HUES64 (cell line): Measurements from ENCODE around the gene PTN.
"Not testable (repeated sequence)": the region's sequence is repeated elsewhere in the genome, so short reads cannot be mapped to it uniquely, and the experiment has no call there.

ENCODE experiments used
- H3K27ac ChIP-seq: 2 replicates; pipeline ENCODE4 v1.7.0; 2013; ENCODE audit warnings: low read depth, low read length, inconsistent platforms
- H3K27me3 ChIP-seq: 2 replicates; pipeline ENCODE4 v1.6.1; 2013; ENCODE audit warnings: mild to moderate bottlenecking, low read length; ENCODE audit not compliant: insufficient read depth
- H3K36me3 ChIP-seq: 2 replicates; pipeline ENCODE4 v1.6.1; 2013; ENCODE audit warnings: mild to moderate bottlenecking, low read length; ENCODE audit not compliant: insufficient read depth
- H3K4me1 ChIP-seq: 2 replicates; pipeline ENCODE4 v1.6.1; 2013; ENCODE audit warnings: mild to moderate bottlenecking, low read length, moderate library complexity; ENCODE audit not compliant: insufficient read depth
- H3K4me3 ChIP-seq: 2 replicates; pipeline ENCODE4 v1.5.1; 2013; ENCODE audit warnings: mild to moderate bottlenecking, low read length, moderate library complexity
- H3K9ac ChIP-seq: 2 replicates; pipeline ENCODE4 v1.6.1; 2013; ENCODE audit warnings: mild to moderate bottlenecking, low read depth, low read length
- H3K9me3 ChIP-seq: 2 replicates; pipeline ENCODE4 v1.6.1; 2013; ENCODE audit warnings: low read depth, low read length; ENCODE audit not compliant: insufficient read depth
- WGBS: fragments of 150-250, 120-280 bp; methylation state at CpG from one replicate; pipeline ENCODE4 v1.1.7; 2013; ENCODE audit warnings: missing lambda C conversion rate; 5-methylcytosine and 5-hydroxymethylcytosine counted together

PTN gene

DNA sequence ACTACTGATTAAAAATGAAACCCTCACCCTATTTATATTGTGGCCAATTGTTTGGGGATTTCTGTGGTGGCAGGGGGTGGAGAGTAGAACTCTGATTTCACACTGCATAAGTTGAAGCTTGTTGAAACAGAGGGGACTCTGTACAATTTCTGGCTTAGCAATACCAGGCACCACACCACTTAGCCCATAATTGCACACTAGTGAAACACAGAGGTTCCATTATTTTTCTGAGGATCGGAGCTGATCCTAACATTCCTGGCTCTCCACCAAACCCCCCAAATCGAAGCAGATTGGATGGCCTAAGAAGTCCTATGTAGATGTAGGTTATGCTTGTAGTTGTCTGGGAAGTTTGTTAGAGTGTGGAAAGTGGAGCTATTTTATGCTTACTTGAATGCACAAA is 47.0 kb downstream of the PTN start:
- H3K4me3 ChIP-seq: no peak overlapping the region
- WGBS: 100% methylated on average over 2 of the region's 2 CpGs
- H3K9me3 ChIP-seq: no peaks in the 10 kb centered on the region
- no peak overlapping the region for H3K9ac ChIP-seq
- H3K4me1 ChIP-seq: peaks cover 6% of the 10 kb centered on the region; the same call in 1 of the 2 replicates
- H3K36me3 ChIP-seq: peaks cover 2% of the 10 kb centered on the region; the same call in 1 of the 2 replicates
- no peaks in the 10 kb centered on the region for H3K27me3 ChIP-seq
- H3K27ac ChIP-seq: no peak overlapping the region

DNA sequence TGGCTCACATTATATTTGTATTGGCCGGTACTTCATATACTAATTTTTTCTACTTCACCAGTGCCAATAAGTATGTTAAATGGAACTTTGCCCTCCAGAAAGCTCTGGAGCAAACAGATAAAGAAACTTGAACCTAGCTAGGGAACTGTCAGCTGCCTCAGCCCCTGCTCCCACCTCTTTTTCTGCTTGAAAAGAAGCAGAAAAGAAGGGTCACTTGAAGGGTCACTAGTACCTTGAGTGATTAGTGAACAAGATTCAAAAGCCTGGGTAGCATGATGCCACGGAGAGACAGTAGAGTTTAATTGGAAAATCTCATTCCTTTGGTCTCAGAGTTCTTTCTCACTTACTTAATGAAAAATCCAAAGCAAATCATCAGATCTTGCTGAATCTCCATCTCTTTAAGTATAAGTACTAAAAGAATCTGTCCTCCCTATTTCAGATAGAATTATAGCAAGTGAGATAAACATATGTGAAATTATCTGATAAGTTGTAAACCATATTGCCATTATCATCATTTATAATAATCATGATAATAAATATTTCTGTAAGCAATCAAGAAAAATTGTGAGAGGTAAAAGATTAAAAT is 47.7 kb downstream of the PTN start:
- Histone ChIP-seq H3K4me3 (no peak overlapping the region), H3K9me3 (no peaks in the 10 kb centered on the region), H3K4me1 (peaks cover 6% of the 10 kb centered on the region; the same call in 1 of the 2 replicates), H3K9ac (no peak overlapping the region), H3K27me3 (no peaks in the 10 kb centered on the region), H3K27ac (no peak overlapping the region), H3K36me3 (peaks cover 9% of the 10 kb centered on the region; the same call in 1 of the 2 replicates)
- WGBS: 100% methylated on average over 2 of the region's 2 CpGs

DNA sequence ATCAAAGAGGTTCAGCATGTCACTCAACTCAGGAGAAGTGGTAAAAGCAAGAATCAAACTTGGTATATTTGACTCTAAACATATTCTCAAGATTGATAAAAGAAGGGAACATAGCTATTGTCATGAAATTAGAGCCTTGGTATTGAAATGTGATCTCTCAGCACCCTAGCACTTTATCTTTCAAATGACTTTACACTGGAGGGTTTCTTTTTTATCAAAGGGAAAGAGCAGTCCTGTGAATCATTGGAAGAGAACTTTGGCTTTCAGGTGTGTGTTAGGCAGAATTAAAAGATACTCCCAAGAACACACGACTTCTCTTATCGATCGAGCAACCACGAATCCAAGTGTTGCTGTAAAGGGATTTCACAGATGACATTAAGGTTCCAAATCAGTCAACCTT is 54.4 kb downstream of the PTN start:
- peaks cover 11% of the 10 kb centered on the region; the same call in 1 of the 2 replicates for H3K9me3 ChIP-seq
- WGBS: 82% methylated on average over 4 of the region's 4 CpGs
- H3K36me3 ChIP-seq: peaks cover 9% of the 10 kb centered on the region; the same call in 1 of the 2 replicates
- H3K4me3 ChIP-seq: no peak overlapping the region
- H3K9ac ChIP-seq: no peak overlapping the region
- H3K4me1 ChIP-seq: peaks cover 12% of the 10 kb centered on the region; the same call in 1 of the 2 replicates
- no peak overlapping the region; the same call in 1 of the 2 replicates for H3K27ac ChIP-seq
- H3K27me3 ChIP-seq: no peaks in the 10 kb centered on the region

DNA sequence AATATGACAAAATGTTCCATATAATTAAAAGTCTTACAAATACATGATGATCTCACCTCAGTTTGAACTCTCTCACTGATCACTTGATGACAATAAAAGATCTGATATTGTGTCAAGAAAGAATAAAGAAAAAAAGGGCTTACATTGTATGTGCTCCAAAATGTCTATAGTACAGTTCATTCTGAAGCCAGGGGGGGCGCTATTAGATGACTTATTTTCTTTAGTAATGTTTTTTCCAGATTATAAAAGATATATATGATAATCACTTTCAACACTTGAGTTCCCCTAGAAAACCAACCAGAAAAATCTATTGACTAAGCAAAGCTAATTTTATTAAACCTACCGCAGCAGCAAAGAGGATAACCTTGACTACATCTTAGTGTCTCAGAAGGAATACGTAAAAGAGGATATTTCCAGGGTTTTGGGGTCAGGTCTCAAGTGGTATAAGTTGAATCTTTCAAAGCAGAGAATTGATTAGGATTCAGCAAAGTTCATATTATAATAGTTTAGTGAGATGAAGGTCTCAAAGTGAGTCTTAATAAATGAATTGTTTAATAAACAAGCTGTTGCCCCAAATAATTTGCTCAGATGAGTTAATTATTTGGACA is 55.8 kb downstream of the PTN start:
- peaks cover 9% of the 10 kb centered on the region; the same call in 1 of the 2 replicates for H3K36me3 ChIP-seq
- H3K27ac ChIP-seq: no peak overlapping the region
- H3K4me1 ChIP-seq: peaks cover 12% of the 10 kb centered on the region; the same call in 1 of the 2 replicates
- H3K9me3 ChIP-seq: peaks cover 11% of the 10 kb centered on the region; the same call in 1 of the 2 replicates
- 95% methylated on average over 2 of the region's 3 CpGs for WGBS
- no peak overlapping the region for H3K9ac ChIP-seq
- no peaks in the 10 kb centered on the region for H3K27me3 ChIP-seq
- no peak overlapping the region for H3K4me3 ChIP-seq

DNA sequence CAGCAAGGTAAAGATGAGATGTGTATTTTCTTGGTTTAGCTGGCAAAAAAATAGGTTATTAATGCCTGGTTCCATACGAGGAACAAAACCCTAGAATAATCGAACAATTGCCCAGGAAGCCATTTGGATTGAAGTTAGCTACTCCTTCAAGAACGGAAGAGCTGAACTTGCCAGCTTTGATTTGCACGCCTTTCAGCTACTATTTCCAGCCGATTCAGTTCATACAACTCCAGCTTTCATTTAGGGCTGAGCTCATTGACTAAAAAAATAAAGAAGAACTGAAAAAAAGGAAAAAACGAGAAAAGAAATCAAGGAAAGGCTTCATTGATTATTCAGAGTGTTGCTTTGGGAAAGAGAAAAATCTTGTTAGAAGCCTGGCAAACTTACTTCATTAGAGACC is 60.4 kb downstream of the PTN start:
- no peaks in the 10 kb centered on the region; the same call in 1 of the 2 replicates for H3K36me3 ChIP-seq
- H3K4me3 ChIP-seq: no peak overlapping the region
- no peaks in the 10 kb centered on the region for H3K27me3 ChIP-seq
- no peak overlapping the region for H3K9ac ChIP-seq
- H3K9me3 ChIP-seq: no peaks in the 10 kb centered on the region
- no peak overlapping the region for H3K27ac ChIP-seq
- no peaks in the 10 kb centered on the region for H3K4me1 ChIP-seq
- WGBS: 97% methylated on average over 6 of the region's 6 CpGs

DNA sequence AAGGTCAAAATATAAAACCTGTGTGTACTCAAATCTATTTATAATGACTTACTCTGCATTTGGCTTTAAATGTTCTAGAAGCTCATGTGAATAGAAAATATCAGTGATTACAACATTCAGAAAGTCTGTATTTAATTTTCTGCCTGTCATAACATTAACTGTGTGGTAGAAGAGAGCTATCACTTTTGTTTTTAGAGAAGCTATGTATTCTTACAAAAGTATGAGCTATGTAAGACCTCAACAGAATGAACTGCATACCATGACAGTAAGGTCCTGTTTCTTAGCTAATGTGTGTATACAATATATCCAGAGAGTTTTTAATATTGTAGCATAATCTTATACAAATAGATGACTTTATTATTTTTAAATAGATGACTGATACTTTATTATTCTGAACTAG is 61.5 kb downstream of the PTN start:
- Histone ChIP-seq H3K36me3 (no peaks in the 10 kb centered on the region; the same call in 1 of the 2 replicates), H3K27me3 (no peaks in the 10 kb centered on the region), H3K9ac (no peak overlapping the region), H3K9me3 (no peaks in the 10 kb centered on the region), H3K4me1 (no peaks in the 10 kb centered on the region), H3K27ac (no peak overlapping the region), H3K4me3 (no peak overlapping the region)

DNA sequence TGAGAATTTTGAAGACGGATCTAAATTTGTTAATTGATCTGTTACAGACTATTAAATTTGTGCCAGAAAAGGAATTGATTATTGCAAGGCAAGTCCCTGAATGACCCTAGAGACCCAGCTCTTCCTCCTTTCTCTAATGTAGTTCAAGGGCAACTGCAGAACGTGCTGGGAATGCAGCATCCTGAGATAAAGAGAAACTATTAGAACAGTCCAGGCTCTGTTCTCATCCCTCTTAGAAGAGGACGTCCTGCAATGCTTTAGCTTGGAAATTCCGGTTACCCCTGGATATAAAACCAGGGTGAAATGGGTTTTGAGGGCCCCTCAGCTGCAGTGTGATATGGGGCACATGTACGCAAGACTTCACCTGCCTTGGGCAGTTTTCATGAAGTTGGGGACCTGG is 67.3 kb downstream of the PTN start:
- whole genome bisulfite sequencing: 88% methylated on average over 5 of the region's 5 CpGs
- Histone ChIP-seq H3K4me3 (no peak overlapping the region), H3K27me3 (no peaks in the 10 kb centered on the region)

DNA sequence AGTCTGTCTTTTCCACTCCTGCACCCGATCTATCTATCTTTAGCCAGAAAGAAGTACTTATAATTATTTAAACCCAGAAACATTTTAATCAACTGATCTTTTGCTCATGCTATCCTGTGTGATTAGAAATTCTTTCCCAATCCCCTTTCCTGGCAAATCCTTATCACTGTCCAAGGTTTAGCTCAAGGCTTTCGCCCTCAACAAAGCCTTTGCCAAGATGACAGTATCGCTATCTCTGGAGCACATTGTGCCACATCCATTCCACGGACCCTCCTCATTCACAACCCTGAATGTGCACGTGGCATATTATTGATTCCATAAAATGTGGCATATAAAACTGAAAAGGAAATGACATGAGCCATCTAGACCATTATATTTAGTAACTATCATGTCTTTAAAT is 71.3 kb downstream of the PTN start:
- no peak overlapping the region for H3K9ac ChIP-seq
- WGBS: 92% methylated on average over 5 of the region's 5 CpGs
- H3K4me1 ChIP-seq: peaks cover 11% of the 10 kb centered on the region; the same call in 1 of the 2 replicates
- no peaks in the 10 kb centered on the region for H3K36me3 ChIP-seq
- no peaks in the 10 kb centered on the region for H3K27me3 ChIP-seq
- H3K27ac ChIP-seq: no peak overlapping the region
- H3K4me3 ChIP-seq: no peak overlapping the region
- no peaks in the 10 kb centered on the region for H3K9me3 ChIP-seq

More for the DNA sequence above, 67.3 kb downstream of the PTN start:
- no peak overlapping the region for H3K27ac ChIP-seq
- H3K4me1 ChIP-seq: peaks cover 11% of the 10 kb centered on the region; the same call in 1 of the 2 replicates
- no peaks in the 10 kb centered on the region for H3K36me3 ChIP-seq
- no peak overlapping the region for H3K9ac ChIP-seq
- H3K9me3 ChIP-seq: no peaks in the 10 kb centered on the region

DNA sequence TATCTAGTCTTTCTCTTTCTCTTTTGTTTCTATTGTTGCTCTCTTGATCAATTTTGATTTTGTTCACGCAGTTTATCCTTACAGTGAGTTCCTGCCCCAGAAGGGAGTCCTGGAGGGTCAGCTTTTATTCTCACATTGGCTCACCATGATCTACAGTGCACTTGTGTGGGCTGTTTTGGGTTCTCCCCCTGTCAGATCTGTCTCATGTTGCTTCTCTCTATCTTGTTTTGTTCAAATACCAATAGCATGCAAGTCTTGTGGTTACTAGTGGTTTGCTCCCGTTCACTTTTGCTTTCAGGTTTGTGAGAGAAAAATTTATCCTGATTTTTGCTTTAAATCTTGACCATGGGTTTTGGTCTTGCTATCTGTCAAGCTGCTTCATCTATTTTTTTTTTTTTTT is 74.3 kb downstream of the PTN start:
- no peaks in the 10 kb centered on the region for H3K9me3 ChIP-seq

DNA sequence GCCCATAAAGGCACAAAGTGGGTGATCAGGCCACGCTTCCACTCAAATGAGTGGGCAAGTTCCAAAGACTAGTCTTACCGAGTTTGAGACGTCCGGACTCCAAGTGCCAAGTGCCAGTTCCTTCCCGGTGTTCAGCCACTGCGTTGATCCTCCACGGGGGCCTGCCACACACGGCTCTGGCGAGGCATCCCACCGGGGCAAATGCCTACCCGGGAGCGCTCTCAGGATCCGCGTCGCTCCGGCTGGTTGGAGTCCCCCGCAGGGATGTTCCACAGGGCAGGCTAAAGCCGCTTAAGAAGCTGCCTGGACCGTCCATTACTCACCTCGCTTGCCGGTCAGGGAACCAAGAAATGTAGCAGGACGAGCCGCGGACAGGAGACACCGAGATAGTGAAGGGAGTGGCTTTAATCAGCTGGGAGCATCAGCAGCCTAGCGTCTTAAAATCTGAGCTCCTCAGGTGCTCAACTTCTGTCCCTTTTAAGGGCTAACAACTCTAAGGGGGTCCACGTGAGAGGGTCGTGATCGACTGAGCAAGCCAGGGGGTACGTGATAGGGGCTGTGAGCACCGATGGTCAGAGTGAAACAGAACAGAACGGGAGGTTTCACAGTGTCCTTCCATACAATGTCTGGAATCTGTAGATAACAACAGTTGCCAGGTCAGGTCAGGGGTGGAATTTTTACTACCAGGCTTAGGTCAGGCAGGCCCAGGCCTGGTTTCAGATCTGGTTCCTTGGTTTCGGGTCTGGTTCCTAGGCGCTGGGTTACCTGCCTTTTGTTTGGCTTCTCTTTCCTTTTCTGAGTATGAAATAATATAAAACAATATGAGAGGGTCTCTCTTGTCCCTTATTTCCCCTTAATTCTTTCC is 75.3 kb downstream of the PTN start:
- H3K27me3 ChIP-seq, H3K9me3 ChIP-seq, H3K36me3 ChIP-seq, H3K4me3 ChIP-seq, H3K9ac ChIP-seq, H3K4me1 ChIP-seq, H3K27ac ChIP-seq: not testable (repeated sequence)
- 94% methylated on average over 34 of the region's 34 CpGs for WGBS

More for the DNA sequence above, 74.3 kb downstream of the PTN start:
- Histone ChIP-seq H3K9ac (no peak overlapping the region), H3K4me3 (no peak overlapping the region), H3K27ac (no peak overlapping the region), H3K27me3 (no peaks in the 10 kb centered on the region), H3K4me1 (0 out of 2 replicates have a peak, but pooled peaks cover 4% of the 10 kb centered on the region), H3K36me3 (no peaks in the 10 kb centered on the region)
- 92% methylated on average over 2 of the region's 2 CpGs for WGBS

DNA sequence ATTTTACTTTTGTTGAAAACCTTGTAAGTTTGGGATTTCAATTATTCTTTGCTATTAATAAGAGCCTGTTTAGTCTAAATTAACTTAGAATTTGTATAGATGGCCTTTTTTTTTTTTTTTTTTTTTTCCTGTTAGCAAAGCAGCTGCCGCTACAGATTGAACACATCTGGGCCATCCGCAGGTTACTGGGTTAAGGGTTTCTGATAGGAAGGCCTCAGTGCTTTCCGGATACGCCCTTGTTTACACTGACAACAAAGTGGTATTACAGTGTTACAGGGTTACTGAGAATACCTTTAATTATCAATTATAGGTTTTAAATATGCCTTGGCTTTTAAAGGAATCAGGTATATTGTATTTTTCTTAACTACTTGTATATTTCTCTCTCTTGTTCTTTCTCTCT is 76.8 kb downstream of the PTN start:
- no peak overlapping the region for H3K4me3 ChIP-seq
- H3K9ac ChIP-seq: no peak overlapping the region
- no peaks in the 10 kb centered on the region for H3K27me3 ChIP-seq
- H3K4me1 ChIP-seq: peaks cover 4% of the 10 kb centered on the region; the same call in 1 of the 2 replicates
- no peaks in the 10 kb centered on the region; the same call in 1 of the 2 replicates for H3K36me3 ChIP-seq
- no peak overlapping the region for H3K27ac ChIP-seq
- WGBS: 96% methylated on average over 4 of the region's 4 CpGs
- no peaks in the 10 kb centered on the region for H3K9me3 ChIP-seq
